ENCODE results near the gene SLAIN1.

- TF ChIP-seq ZNF274 (IDR thresholded peaks at IDR 0.05; ENCODE audit: low read depth, low read length): no peak
- no peak for TF ChIP-seq YY1 (IDR thresholded peaks at IDR 0.05; ENCODE audit: insufficient read depth, insufficient read length)
- no peak for TF ChIP-seq SUZ12 (IDR thresholded peaks at IDR 0.05; ENCODE audit: extremely low read depth, insufficient read depth, insufficient read length)
Measured at GRCh38 chr13:77752512-77753069, 55.1 kb downstream of the SLAIN1 start.
